ENCODE measurements around the gene GHITM.
"Not testable (repeated sequence)": the region's sequence is repeated elsewhere in the genome, so short reads cannot be mapped to it uniquely, and the experiment has no call there.

GHITM gene

GRCh38 chr10:84148006-84148597, 8.8 kb downstream of the GHITM start:
- peak; percentile 38 for DNase-seq

GRCh38 chr10:84149854-84150253, 10.5 kb downstream of the GHITM start:
- no peak for DNase-seq

- DNase-seq: no peak
Observed at GRCh38 chr10:84152769-84153168, 13.5 kb downstream of the GHITM start.

- DNase-seq: no peak
Observed at GRCh38 chr10:84155521-84155920, 16.2 kb downstream of the GHITM start.

GRCh38 chr10:84156009-84156408, 16.7 kb downstream of the GHITM start:
- no peak for DNase-seq

- peak; percentile 83 for DNase-seq
Observed at GRCh38 chr10:84156768-84157167, 17.5 kb downstream of the GHITM start.

GRCh38 chr10:84158061-84158460, 18.8 kb downstream of the GHITM start:
- no peak for DNase-seq

- peak; percentile 16 for DNase-seq
Observed at GRCh38 chr10:84158550-84158949, 19.2 kb downstream of the GHITM start.

GRCh38 chr10:84159076-84159685, 19.9 kb downstream of the GHITM start:
- DNase-seq: no peak

- no peak for DNase-seq
Observed at GRCh38 chr10:84160663-84161362, 21.5 kb downstream of the GHITM start.

GRCh38 chr10:84163996-84164395, 24.7 kb downstream of the GHITM start:
- DNase-seq: no peak

GRCh38 chr10:84164442-84164841, 25.1 kb downstream of the GHITM start:
- DNase-seq: no peak

GRCh38 chr10:84166620-84167288, 27.4 kb downstream of the GHITM start:
- DNase-seq: no peak

- not testable (repeated sequence) for DNase-seq
Observed at GRCh38 chr10:84167289-84167653, 28.0 kb downstream of the GHITM start.

GRCh38 chr10:84168382-84168781, 29.1 kb downstream of the GHITM start:
- DNase-seq: not testable (repeated sequence)

- not testable (repeated sequence) for DNase-seq
Observed at GRCh38 chr10:84171237-84171636, 31.9 kb downstream of the GHITM start.

- DNase-seq: not testable (repeated sequence)
Observed at GRCh38 chr10:84171700-84172466, 32.6 kb downstream of the GHITM start.

GRCh38 chr10:84172467-84173356, 33.4 kb downstream of the GHITM start:
- no peak for DNase-seq

GRCh38 chr10:84173501-84173929, 34.2 kb downstream of the GHITM start, which contains the start of gene GPR15LG:
GPR15LG (plus strand) TSS chr10:84173801; CDS start chr10:84173852, 51 bp downstream.
- DNase-seq: no peak

GRCh38 chr10:84175436-84175835, 36.1 kb downstream of the GHITM start:
- no peak for DNase-seq

GRCh38 chr10:84176351-84176750, 37.0 kb downstream of the GHITM start:
- DNase-seq: no peak
